ENCODE data around the gene SYVN1. TPM values are rescaled to one million over a fixed set of nuclear protein-coding genes. Genes with fewer than 3 reads are reported as not detected.
A peak's percentile ranks its signal among the peaks of the same experiment; 100 is the strongest.

SYVN1 gene
- total and polyA plus RNA-seq, 2 donors (not counting 1 experiment from before 2014, with no cell fraction given) = 187 to 282 TPM

DNA sequence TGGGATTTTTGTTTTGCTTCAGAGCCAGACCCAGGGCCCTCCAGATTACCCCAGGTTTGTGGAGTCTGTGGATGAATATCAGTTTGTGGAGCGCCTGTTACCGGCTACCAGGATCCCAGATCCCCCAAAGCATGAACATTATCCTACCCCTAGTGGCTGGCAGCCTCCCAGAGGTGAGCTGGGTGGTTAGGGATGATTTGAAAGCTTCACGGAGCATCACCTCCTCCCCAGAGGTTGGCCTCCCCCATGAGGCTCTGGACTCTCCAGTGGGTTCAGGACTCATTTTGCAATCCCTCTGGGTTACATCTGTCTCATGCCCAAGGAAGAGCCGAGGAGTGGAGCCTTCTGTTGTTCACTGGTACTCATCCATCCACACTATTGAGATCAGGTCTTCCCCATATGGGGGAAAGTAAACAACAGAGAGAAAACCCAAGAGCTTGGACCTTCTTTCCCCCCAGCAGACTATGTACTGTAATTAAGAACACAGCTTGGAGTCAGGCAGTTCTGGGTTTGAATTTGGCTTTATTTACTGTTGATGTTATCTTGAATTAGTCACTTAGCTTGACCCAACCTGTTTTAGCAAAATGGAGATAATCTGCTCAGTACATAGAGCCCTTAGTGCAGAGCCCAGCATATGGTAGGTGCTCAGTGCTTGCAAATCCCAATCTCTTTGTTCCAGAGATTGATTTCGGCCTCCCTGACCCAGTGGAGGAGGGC, 9.7 kb downstream of the SYVN1 start:
- no peak overlapping the region for H3K27ac ChIP-seq (ENCODE audit: low read length in 2 of 2)
- no peak overlapping the region for H3K4me2 ChIP-seq (replicated peaks; ENCODE audit: low read depth, low read length, poor library complexity, severe bottlenecking)
- Mint-ChIP-seq H3K27ac (peak overlapping the region; percentile 47), H3K27me3 (no peaks in the 10 kb centered on the region), H3K9me3 (ENCODE audit: insufficient read depth) (no peaks in the 10 kb centered on the region), H3K4me3 (peak overlapping the region; percentile 64), H3K4me1 (peaks cover 43% of the 10 kb centered on the region)
- H3K9me3 ChIP-seq (ENCODE audit: control extremely low read depth in 1 of 3, control insufficient read depth in 2 of 3, insufficient read depth in 1 of 3, low read length in 2 of 3) = no peaks in the 10 kb centered on the region
- ATAC-seq (ENCODE audit: low read depth) (no peak), DNase-seq (no peak)
- H3K4me1 ChIP-seq (ENCODE audit: control insufficient read depth in 2 of 2, insufficient read depth in 2 of 2, low read length in 2 of 2) = peaks cover 30 to 48% of the 10 kb centered on the region in 2 donors
- 100% methylated on average over 1 of the region's 5 CpGs for WGBS (ENCODE audit: insufficient coverage)
- ChIA-PET POLR2A (interaction anchor here (1.0 kb wide), 1 partner anchor 49 kb away, joined by 3 read pairs; no protein-coding TSS in a partner anchor), CTCF (interaction anchor here (0.6 to 4.4 kb wide), 3 partner anchors 12 to 1985 kb away, joined by 3 to 20 read pairs (median 5); partner anchors contain the start of genes CAPN1 and TM7SF2)
- H4K20me1 ChIP-seq (ENCODE audit: control insufficient read depth, insufficient read depth, low read length, poor library complexity, severe bottlenecking) = peaks cover 49% of the 10 kb centered on the region
- H3K36me3 ChIP-seq (replicated peaks in 1 of 2; ENCODE audit: control extremely low read depth in 1 of 2, control insufficient read depth in 1 of 2, extremely low read depth in 1 of 2, insufficient read depth in 2 of 2, low read length in 1 of 2) = peaks cover 2 to 73% of the 10 kb centered on the region in 2 experiments
- intact Hi-C loops (cut with micrococcal nuclease) = no loop called here
- H3K79me2 ChIP-seq (ENCODE audit: control insufficient read depth, insufficient read depth, low read length) = peaks cover 79% of the 10 kb centered on the region
- no peak overlapping the region for H2AFZ ChIP-seq (ENCODE audit: insufficient read depth, low read depth, low read length, poor library complexity, severe bottlenecking)
- H3K4me3 ChIP-seq (ENCODE audit: control extremely low read depth in 1 of 5, extremely low read depth in 1 of 5, insufficient read depth in 1 of 5, low read depth in 2 of 5, low read length in 4 of 5) = no peak overlapping the region
- no peaks in the 10 kb centered on the region for H3K27me3 ChIP-seq (replicated peaks in 1 of 4; ENCODE audit: control extremely low read depth in 1 of 4, control insufficient read depth in 3 of 4, insufficient read depth in 4 of 4, low read length in 3 of 4)
- no peak overlapping the region for H3K9ac ChIP-seq (ENCODE audit: low read length)
- TF ChIP-seq, protein P1, sequence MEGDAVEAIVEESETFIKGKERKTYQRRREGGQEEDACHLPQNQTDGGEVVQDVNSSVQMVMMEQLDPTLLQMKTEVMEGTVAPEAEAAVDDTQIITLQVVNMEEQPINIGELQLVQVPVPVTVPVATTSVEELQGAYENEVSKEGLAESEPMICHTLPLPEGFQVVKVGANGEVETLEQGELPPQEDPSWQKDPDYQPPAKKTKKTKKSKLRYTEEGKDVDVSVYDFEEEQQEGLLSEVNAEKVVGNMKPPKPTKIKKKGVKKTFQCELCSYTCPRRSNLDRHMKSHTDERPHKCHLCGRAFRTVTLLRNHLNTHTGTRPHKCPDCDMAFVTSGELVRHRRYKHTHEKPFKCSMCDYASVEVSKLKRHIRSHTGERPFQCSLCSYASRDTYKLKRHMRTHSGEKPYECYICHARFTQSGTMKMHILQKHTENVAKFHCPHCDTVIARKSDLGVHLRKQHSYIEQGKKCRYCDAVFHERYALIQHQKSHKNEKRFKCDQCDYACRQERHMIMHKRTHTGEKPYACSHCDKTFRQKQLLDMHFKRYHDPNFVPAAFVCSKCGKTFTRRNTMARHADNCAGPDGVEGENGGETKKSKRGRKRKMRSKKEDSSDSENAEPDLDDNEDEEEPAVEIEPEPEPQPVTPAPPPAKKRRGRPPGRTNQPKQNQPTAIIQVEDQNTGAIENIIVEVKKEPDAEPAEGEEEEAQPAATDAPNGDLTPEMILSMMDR (IDR thresholded peaks at IDR 0.05) = no peak
- no peak for TF ChIP-seq EZH2 (IDR thresholded peaks at IDR 0.05; ENCODE audit: borderline replicate concordance, insufficient read depth, low read depth, low read length, poor library complexity, severe bottlenecking)
